Measurements from ENCODE around the gene PHC2.

The PHC2 gene

GRCh38 chr1:33337441-33337840 lies 93.5 kb downstream of the PHC2 start:
- no peak for TF ChIP-seq CREB5 (CRISPR knock-in tag; IDR thresholded peaks at IDR 0.05; ENCODE audit: low read depth)
- TF ChIP-seq POU6F1 (CRISPR knock-in tag; IDR thresholded peaks at IDR 0.05; ENCODE audit: borderline replicate concordance, low read depth), result no peak
- no peak for TF ChIP-seq ZNF70 (CRISPR knock-in tag; IDR thresholded peaks at IDR 0.05)
- TF ChIP-seq ZFP30 (CRISPR knock-in tag; IDR thresholded peaks at IDR 0.05), result no peak
- TF ChIP-seq ZFP3 (CRISPR knock-in tag; IDR thresholded peaks at IDR 0.05), result no peak
- no peak for TF ChIP-seq TOX (CRISPR knock-in tag; IDR thresholded peaks at IDR 0.05; ENCODE audit: borderline replicate concordance)
- no peak for ATAC-seq

GRCh38 chr1:33336580-33336979 lies 94.3 kb downstream of the PHC2 start:
- TF ChIP-seq OSR1 (CRISPR knock-in tag; IDR thresholded peaks at IDR 0.05), result no peak
- TF ChIP-seq BACH2 (CRISPR knock-in tag; IDR thresholded peaks at IDR 0.05; ENCODE audit: borderline replicate concordance), result no peak
- no peak for TF ChIP-seq TCF4 (CRISPR knock-in tag; IDR thresholded peaks at IDR 0.05; ENCODE audit: borderline replicate concordance)
- ATAC-seq, result no peak

GRCh38 chr1:33335020-33335419 lies 95.9 kb downstream of the PHC2 start:
- TF ChIP-seq ISL1 (CRISPR knock-in tag; IDR thresholded peaks at IDR 0.05), result no peak

GRCh38 chr1:33334081-33334552 lies 96.8 kb downstream of the PHC2 start:
- no peak for TF ChIP-seq ISL1 (CRISPR knock-in tag; IDR thresholded peaks at IDR 0.05)
- TF ChIP-seq RARB (CRISPR knock-in tag; IDR thresholded peaks at IDR 0.05), result no peak
- TF ChIP-seq ZFP3 (CRISPR knock-in tag; IDR thresholded peaks at IDR 0.05), result no peak
- TF ChIP-seq CREB5 (CRISPR knock-in tag; IDR thresholded peaks at IDR 0.05; ENCODE audit: low read depth), result no peak
- no peak for TF ChIP-seq ZNF565 (CRISPR knock-in tag; conservative IDR thresholded peaks at IDR 0.05; ENCODE audit: low read depth)
- no peak for TF ChIP-seq BACH2 (CRISPR knock-in tag; IDR thresholded peaks at IDR 0.05; ENCODE audit: borderline replicate concordance)
- TF ChIP-seq OSR1 (CRISPR knock-in tag; IDR thresholded peaks at IDR 0.05), result no peak
- no peak for TF ChIP-seq ARNTL (CRISPR knock-in tag; IDR thresholded peaks at IDR 0.05; ENCODE audit: borderline replicate concordance, low read depth)
- ATAC-seq, result no peak

More at GRCh38 chr1:33335020-33335419, 95.9 kb downstream of the PHC2 start:
- ATAC-seq, result no peak

GRCh38 chr1:33332881-33333280 lies 98.0 kb downstream of the PHC2 start:
- no peak for TF ChIP-seq TOX (CRISPR knock-in tag; IDR thresholded peaks at IDR 0.05; ENCODE audit: borderline replicate concordance)

GRCh38 chr1:33332357-33332789 lies 98.5 kb downstream of the PHC2 start:
- peak; percentile 37; the same call in 1 of the 2 replicates for TF ChIP-seq ISL1 (CRISPR knock-in tag; IDR thresholded peaks at IDR 0.05)
- TF ChIP-seq ESRRG (CRISPR knock-in tag; IDR thresholded peaks at IDR 0.05), result no peak
- peak; percentile 39 for ATAC-seq

More at GRCh38 chr1:33332881-33333280, 98.0 kb downstream of the PHC2 start:
- ATAC-seq, result no peak

GRCh38 chr1:33331444-33332356 lies 99.2 kb downstream of the PHC2 start:
- TF ChIP-seq OSR1 (CRISPR knock-in tag; IDR thresholded peaks at IDR 0.05), result no peak
- no peak for TF ChIP-seq RARB (CRISPR knock-in tag; IDR thresholded peaks at IDR 0.05)
- TF ChIP-seq SNAI2 (CRISPR knock-in tag; IDR thresholded peaks at IDR 0.05), result no peak
- TF ChIP-seq CSDC2 (CRISPR knock-in tag; IDR thresholded peaks at IDR 0.05), result no peak
- no peak for TF ChIP-seq ISL1 (CRISPR knock-in tag; IDR thresholded peaks at IDR 0.05)
- no peak for TF ChIP-seq ARNTL (CRISPR knock-in tag; IDR thresholded peaks at IDR 0.05; ENCODE audit: borderline replicate concordance, low read depth)
- no peak for TF ChIP-seq CREB5 (CRISPR knock-in tag; IDR thresholded peaks at IDR 0.05; ENCODE audit: low read depth)
- TF ChIP-seq ZNF70 (CRISPR knock-in tag; IDR thresholded peaks at IDR 0.05), result no peak
- no peak for TF ChIP-seq ZFP3 (CRISPR knock-in tag; IDR thresholded peaks at IDR 0.05)
- ATAC-seq, result no peak
